Common myeloid progenitor, CD34-positive (primary cell): ENCODE measurements around the gene HS3ST4.

Experiments used
- CTCF ChIA-PET: fragments of 350-600 bp; sonication (Branson Sonifier 250); formaldehyde crosslinking; loops from one replicate; lab custom pipeline; 2021; ENCODE audit warnings: antibody characterized with exemption; lab: Charles Lee
- POLR2A ChIA-PET: fragments of 350-600 bp; sonication (Branson Sonifier 250); formaldehyde crosslinking; loops from one replicate; lab custom pipeline; 2021; ENCODE audit warnings: antibody characterized with exemption; lab: Charles Lee
- DNase-seq, 3 donors: peaks; one replicate each; pipeline versions ENCODE4 v3.0.0 to v3.0.0-alpha.2; 2013
- H3K27ac ChIP-seq, 2 experiments: 1 replicate in 1 of 2; 2 replicates in 1 of 2; pipeline ENCODE4 v1.7.0; 2013; ENCODE audit warnings: inconsistent platforms in 2 of 2, low read length in 2 of 2, mild to moderate bottlenecking in 2 of 2, low read depth in 1 of 2, moderate library complexity in 1 of 2; ENCODE audit not compliant: severe bottlenecking in 2 of 2, insufficient read depth in 1 of 2, poor library complexity in 1 of 2
- H3K27me3 ChIP-seq, 5 experiments: replicated peaks in 2 of 5; 1 replicate in 3 of 5; 2 replicates in 2 of 5; pipeline versions ENCODE4 v1.6.1 to v1.7.0; 2013; ENCODE audit warnings: low read length in 4 of 5, mild to moderate bottlenecking in 2 of 5, moderate library complexity in 2 of 5, inconsistent platforms in 1 of 5; ENCODE audit not compliant: insufficient read depth in 5 of 5, control insufficient read depth in 4 of 5
- H3K36me3 ChIP-seq, 4 experiments: 1 replicate in 2 of 4; 2 replicates in 2 of 4; pipeline versions ENCODE4 v1.6.1 to v1.7.0; 2013; ENCODE audit warnings: low read length in 3 of 4, control low read depth in 1 of 4, mild to moderate bottlenecking in 1 of 4; ENCODE audit not compliant: control insufficient read depth in 4 of 4, insufficient read depth in 4 of 4
- H3K4me1 ChIP-seq, 4 experiments: 1 replicate in 3 of 4; 2 replicates in 1 of 4; pipeline versions ENCODE4 v1.6.1 to v1.7.1; 2013; ENCODE audit warnings: low read length in 3 of 4, mild to moderate bottlenecking in 3 of 4, control low read depth in 1 of 4, inconsistent platforms in 1 of 4, moderate library complexity in 1 of 4; ENCODE audit not compliant: control insufficient read depth in 4 of 4, insufficient read depth in 4 of 4; ENCODE audit errors: control extremely low read depth in 1 of 4
- H3K4me3 ChIP-seq, 7 experiments: 1 replicate in 4 of 7; 2 replicates in 3 of 7; pipeline versions ENCODE4 v1.5.1 to v1.7.0; 2013; ENCODE audit warnings: mild to moderate bottlenecking in 7 of 7, low read length in 6 of 7, moderate library complexity in 6 of 7, inconsistent platforms in 2 of 7, low read depth in 2 of 7, control low read depth in 1 of 7; ENCODE audit not compliant: insufficient read depth in 4 of 7, control insufficient read depth in 1 of 7; ENCODE audit errors: extremely low read depth in 1 of 7
- H3K9me3 ChIP-seq, 5 experiments: 1 replicate in 4 of 5; 2 replicates in 1 of 5; pipeline versions ENCODE4 v1.6.1 to v1.7.1; 2013; ENCODE audit warnings: low read length in 4 of 5, mild to moderate bottlenecking in 2 of 5, inconsistent platforms in 1 of 5, low read depth in 1 of 5, moderate library complexity in 1 of 5; ENCODE audit not compliant: control insufficient read depth in 4 of 5, insufficient read depth in 2 of 5; ENCODE audit errors: control extremely low read depth in 1 of 5
- WGBS: methylation state at CpG from one replicate; pipeline ENCODE4 v1.1.5; 2013; ENCODE audit not compliant: insufficient coverage; 5-methylcytosine and 5-hydroxymethylcytosine counted together

HS3ST4 gene

DNA sequence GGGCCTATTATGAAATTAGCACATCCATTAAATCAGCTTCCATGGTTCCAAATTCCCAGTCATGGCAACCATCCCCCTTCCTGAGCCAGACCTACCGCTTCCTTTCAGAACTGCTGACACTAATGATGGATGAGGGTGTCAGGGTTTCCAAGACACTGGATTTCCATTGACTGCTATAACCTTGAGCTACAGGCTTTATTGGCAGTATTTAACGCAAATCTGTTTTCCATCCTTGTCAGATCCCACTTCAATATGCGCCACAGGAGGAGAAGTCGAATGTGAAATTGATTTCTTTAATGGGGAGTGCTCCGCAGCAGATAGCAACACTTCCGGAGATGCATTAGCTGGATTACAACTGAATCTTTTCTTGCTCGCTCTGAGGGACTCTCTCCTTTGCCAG, 197.1 kb downstream of the HS3ST4 start:
- H3K9me3 ChIP-seq, result no peaks in the 10 kb centered on the region
- 94% methylated on average over 7 of the region's 7 CpGs for WGBS
- DNase-seq, result no peak
- ChIA-PET CTCF (no interaction called here), POLR2A (interaction anchor here (0.6 kb wide), 1 partner anchor 751 kb away, joined by 3 read pairs; no protein-coding TSS in a partner anchor)
- no peak overlapping the region for H3K4me3 ChIP-seq
- H3K4me1 ChIP-seq, result no peaks in the 10 kb centered on the region
- H3K27me3 ChIP-seq, result peaks cover 0 to 4% (median 0%) of the 10 kb centered on the region in 5 experiments
- H3K36me3 ChIP-seq, result no peaks in the 10 kb centered on the region
- H3K27ac ChIP-seq, result no peak overlapping the region

- DNase-seq, result no peak
- peaks cover 0 to 8% (median 0%) of the 10 kb centered on the region in 5 experiments for H3K27me3 ChIP-seq
- no peaks in the 10 kb centered on the region for H3K36me3 ChIP-seq
- no peaks in the 10 kb centered on the region for H3K9me3 ChIP-seq
- ChIA-PET CTCF (no interaction called here), POLR2A (no interaction called here)
- no peak overlapping the region for H3K27ac ChIP-seq
- H3K4me1 ChIP-seq, result no peaks in the 10 kb centered on the region
- H3K4me3 ChIP-seq, result no peak overlapping the region
- WGBS, result 76% methylated on average over 3 of the region's 3 CpGs
Observed at GRCh38 chr16:25893332-25893731, 201.6 kb downstream of the HS3ST4 start.

GRCh38 chr16:25894093-25894492, 202.3 kb downstream of the HS3ST4 start:
- CTCF ChIA-PET, result no interaction called here
- POLR2A ChIA-PET, result no interaction called here
- Histone ChIP-seq H3K27me3 (peaks cover 0 to 8% (median 0%) of the 10 kb centered on the region in 5 experiments), H3K27ac (no peak overlapping the region), H3K9me3 (no peaks in the 10 kb centered on the region), H3K4me1 (no peaks in the 10 kb centered on the region), H3K4me3 (no peak overlapping the region), H3K36me3 (no peaks in the 10 kb centered on the region)
- no CpG with 5 or more reads among the region's 3 CpGs for WGBS
- DNase-seq, result no peak

DNA sequence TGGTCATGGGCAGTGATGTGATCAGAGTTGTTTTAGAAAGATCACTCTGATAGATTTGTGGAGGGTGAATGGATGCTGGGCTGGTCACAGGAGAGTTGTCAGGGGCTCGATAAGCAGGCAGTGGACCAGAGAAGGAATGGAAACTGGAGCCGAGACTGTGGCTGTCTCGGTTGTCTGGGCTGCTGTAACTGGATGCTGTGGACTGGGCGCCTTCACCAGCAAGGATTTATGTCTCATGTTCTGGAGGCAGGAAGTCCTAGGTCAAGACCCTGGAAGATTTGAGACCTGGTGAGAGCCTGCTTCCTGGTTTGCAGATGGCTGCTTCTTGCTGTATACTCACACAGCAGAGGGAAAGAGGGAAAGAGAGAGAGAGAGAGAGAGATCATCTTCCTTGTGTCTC, 203.6 kb downstream of the HS3ST4 start:
- DNase-seq, result no peak
- ChIA-PET CTCF (no interaction called here), POLR2A (no interaction called here)
- Histone ChIP-seq H3K4me1 (no peaks in the 10 kb centered on the region), H3K4me3 (no peak overlapping the region), H3K36me3 (no peaks in the 10 kb centered on the region), H3K27me3 (peaks cover 0 to 8% (median 0%) of the 10 kb centered on the region in 5 experiments), H3K27ac (no peak overlapping the region), H3K9me3 (no peaks in the 10 kb centered on the region)
- WGBS, result 11% methylated on average over 4 of the region's 4 CpGs

- Histone ChIP-seq H3K4me3 (no peak overlapping the region), H3K9me3 (no peaks in the 10 kb centered on the region), H3K36me3 (no peaks in the 10 kb centered on the region), H3K27ac (no peak overlapping the region), H3K4me1 (no peaks in the 10 kb centered on the region), H3K27me3 (peaks cover 0 to 8% (median 0%) of the 10 kb centered on the region in 5 experiments)
- CTCF ChIA-PET, result no interaction called here
- POLR2A ChIA-PET, result no interaction called here
- no CpG with 5 or more reads among the region's 5 CpGs for WGBS
- no peak for DNase-seq
Observed at GRCh38 chr16:25896411-25896810, 204.7 kb downstream of the HS3ST4 start.

- no peak for DNase-seq
- no peaks in the 10 kb centered on the region for H3K9me3 ChIP-seq
- H3K4me3 ChIP-seq, result no peak overlapping the region
- CTCF ChIA-PET, result no interaction called here
- POLR2A ChIA-PET, result no interaction called here
- H3K27ac ChIP-seq, result no peak overlapping the region
- WGBS, result 89% methylated on average over 7 of the region's 10 CpGs
- H3K27me3 ChIP-seq, result peaks cover 0 to 8% (median 0%) of the 10 kb centered on the region in 5 experiments
- H3K4me1 ChIP-seq, result no peaks in the 10 kb centered on the region
- H3K36me3 ChIP-seq, result no peaks in the 10 kb centered on the region
Observed at GRCh38 chr16:25897702-25898101, 205.9 kb downstream of the HS3ST4 start.

DNA sequence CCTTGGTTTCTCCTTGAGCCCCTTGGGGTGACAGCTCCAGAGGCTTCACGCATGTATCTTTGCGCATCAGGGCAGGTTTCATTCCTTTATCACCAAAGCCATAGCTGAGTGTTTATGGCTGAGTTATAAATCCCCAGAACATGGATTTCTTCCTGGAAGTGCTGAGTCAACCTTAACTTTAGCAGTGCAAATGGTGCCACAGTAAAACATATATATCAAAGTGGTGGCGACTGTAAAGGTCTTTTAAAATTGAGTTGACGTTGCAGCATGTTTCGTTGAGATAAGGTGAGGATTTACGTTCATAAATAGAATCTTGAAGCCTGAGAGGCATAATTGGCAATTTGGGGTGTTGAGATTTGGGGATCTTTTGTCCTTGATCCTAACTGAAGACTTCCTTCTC, 214.1 kb downstream of the HS3ST4 start:
- Histone ChIP-seq H3K27me3 (no peaks in the 10 kb centered on the region), H3K27ac (no peak overlapping the region), H3K36me3 (no peaks in the 10 kb centered on the region), H3K4me1 (no peaks in the 10 kb centered on the region), H3K4me3 (no peak overlapping the region), H3K9me3 (peaks cover 0 to 1% (median 0%) of the 10 kb centered on the region in 5 experiments)
- DNase-seq, result no peak
- POLR2A ChIA-PET, result no interaction called here
- CTCF ChIA-PET, result no interaction called here
- WGBS, result 56% methylated on average over 4 of the region's 6 CpGs
